NK-92 treated with Interleukin-12 subunit alpha and Interleukin-12 subunit beta, amount 100 ng/mL, for 24 hours (cell line): ENCODE measurements around the gene PTPRM.

Source experiments
- DNase-seq: peaks from one replicate; lab custom pipeline; 2025; lab: John Stamatoyannopoulos, UW

The PTPRM gene

GRCh38 chr18:7669361-7669760 is 102.2 kb downstream of the PTPRM start:
- no peak for DNase-seq

GRCh38 chr18:7671105-7671504 is 104.0 kb downstream of the PTPRM start:
- no peak for DNase-seq

- no peak for DNase-seq
Observed at GRCh38 chr18:7676253-7676873, 109.2 kb downstream of the PTPRM start.

GRCh38 chr18:7677001-7677400 is 109.9 kb downstream of the PTPRM start:
- DNase-seq: no peak

GRCh38 chr18:7677424-7677823 is 110.3 kb downstream of the PTPRM start:
- no peak for DNase-seq

DNA sequence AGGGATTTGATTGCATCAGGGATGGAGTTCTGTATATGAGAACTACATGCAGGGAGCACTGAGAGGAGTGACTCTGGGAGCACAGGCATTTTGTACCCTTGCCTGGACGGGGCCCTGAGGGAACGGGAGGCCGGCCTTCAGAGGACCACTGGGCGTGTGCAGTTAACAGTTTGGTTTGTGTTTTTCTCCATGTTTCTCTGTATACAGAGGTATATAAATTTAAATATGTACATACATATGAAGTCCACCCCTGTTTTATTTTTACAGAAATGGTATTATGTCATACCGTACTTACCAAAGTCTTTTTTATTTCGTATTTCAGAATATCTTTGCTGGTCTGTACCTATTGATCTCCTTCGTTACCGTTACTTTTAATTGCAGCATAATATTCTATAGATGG is 111.3 kb downstream of the PTPRM start:
- DNase-seq: no peak

DNA sequence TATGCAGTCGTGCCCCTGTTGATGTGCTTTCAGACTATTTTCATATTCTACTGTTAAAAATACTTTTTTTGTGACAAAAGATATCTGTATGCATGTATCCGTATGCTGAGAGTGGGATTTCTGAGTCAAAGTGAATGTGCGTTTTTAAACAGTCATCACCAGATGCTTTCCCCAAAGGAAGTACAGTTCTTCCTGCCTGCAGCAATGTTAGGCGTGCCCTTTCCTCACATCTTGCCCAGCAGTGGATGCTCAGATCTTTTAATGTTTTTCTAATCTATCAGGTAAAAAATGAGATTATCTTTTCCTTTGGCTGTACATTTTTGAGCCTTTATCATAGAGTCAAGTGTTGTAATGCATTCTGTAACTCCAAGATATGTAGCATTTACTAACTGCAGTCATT is 111.7 kb downstream of the PTPRM start:
- DNase-seq: no peak

- no peak for DNase-seq
Observed at GRCh38 chr18:7681298-7681697, 114.2 kb downstream of the PTPRM start.

DNA sequence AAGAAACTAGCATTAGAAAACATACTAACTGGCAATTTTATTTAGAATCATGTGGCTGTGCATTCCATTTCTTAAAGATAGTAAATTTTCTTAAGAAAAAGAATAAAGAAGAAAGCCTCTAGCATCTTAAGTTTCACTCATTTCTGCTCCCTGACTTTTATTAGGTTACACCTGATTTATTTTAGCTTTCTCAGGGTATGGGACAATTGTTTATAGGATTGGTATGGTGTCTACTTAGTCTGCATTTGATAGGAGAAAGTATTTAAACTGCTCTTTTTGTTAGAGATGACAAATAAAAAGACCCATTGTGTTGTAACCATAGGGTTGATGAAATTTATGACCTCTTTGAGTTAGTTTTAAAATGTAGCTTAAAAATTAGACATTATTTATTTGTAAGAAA is 115.2 kb downstream of the PTPRM start:
- DNase-seq: no peak

- DNase-seq: no peak
Observed at GRCh38 chr18:7683753-7684152, 116.6 kb downstream of the PTPRM start.

- no peak for DNase-seq
Observed at GRCh38 chr18:7684357-7684756, 117.2 kb downstream of the PTPRM start.

DNA sequence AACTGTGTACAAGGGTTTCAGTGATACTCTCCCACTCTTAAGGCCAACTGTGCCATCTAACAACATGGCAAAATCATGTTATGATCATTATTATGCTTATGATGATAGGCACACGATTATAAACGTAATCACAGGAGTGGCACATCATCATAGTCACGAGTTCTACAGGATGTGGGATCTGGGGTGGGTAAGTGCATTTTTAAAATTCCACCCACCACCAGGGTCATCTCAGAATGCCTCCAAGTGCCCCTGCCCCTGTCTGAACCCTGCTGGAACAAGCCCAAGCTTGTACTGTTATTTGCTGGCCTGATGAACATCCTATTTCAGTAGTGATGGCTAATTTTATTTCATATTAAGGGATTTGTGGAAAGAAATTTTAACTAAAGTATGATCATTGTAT is 117.8 kb downstream of the PTPRM start:
- no peak for DNase-seq

DNA sequence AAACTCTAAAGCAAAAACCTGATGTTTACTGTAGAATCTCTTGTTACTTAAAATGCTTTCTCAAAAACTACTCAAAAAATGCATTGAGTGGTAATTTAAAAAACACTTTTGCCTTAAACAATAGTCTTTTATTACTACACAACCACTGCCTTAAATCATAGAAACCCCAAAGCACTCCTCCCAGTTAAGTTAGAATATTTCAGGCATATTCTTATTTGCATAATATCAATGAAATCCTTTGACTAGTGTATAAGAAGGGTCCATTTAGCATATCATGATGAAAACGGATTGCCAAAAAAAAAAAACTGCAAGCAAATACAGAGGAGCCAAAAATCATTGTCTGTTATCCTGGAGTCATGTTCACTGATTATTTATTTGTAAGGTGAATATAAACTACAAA is 119.2 kb downstream of the PTPRM start:
- DNase-seq: no peak

DNA sequence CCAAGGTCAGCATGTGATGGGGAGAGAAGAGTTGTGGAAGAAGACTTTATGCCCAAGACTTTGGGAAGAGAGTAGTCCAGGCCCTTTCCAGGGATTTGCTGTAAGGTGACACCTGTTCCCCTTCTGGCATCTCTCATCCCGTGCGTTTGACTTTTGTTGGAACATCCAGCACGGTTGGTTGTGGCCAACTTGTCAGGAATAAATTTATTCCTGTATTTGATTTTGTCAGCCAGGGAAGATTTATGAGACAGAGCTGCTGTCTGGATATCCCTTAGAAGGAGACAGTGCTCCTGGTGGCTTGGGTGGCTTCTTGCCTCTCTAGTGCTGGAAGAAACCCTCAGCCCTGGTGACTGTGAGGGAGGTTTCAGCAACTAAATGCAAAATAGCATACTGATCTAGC is 121.5 kb downstream of the PTPRM start:
- no peak for DNase-seq

GRCh38 chr18:7691206-7691605 is 124.1 kb downstream of the PTPRM start:
- no peak for DNase-seq

- DNase-seq: no peak
Observed at GRCh38 chr18:7696780-7697179, 129.7 kb downstream of the PTPRM start.

- no peak for DNase-seq
Observed at GRCh38 chr18:7697306-7697705, 130.2 kb downstream of the PTPRM start.

DNA sequence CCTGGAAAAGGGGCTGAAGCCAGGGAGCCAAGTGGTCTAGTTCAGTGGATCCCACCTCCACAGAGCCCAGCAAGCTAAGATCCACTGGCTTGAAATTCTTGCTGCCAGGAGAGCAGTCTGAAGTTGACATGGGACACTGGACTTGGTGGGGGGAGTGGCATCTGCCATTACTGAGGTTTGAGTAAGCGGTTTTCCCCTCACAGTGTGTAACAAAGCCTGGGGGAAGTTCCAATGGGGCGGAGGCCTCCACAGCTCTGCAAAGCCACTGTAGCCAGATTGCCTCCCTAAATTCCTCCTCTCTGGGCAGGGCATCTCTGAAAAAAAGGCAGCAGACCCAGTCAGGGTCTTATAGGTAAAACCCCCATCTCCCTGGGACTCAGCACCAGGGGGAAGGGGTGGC is 144.4 kb downstream of the PTPRM start:
- no peak for DNase-seq

GRCh38 chr18:7720395-7720794 is 153.3 kb downstream of the PTPRM start:
- DNase-seq: no peak

GRCh38 chr18:7721532-7721931 is 154.4 kb downstream of the PTPRM start:
- no peak for DNase-seq

DNA sequence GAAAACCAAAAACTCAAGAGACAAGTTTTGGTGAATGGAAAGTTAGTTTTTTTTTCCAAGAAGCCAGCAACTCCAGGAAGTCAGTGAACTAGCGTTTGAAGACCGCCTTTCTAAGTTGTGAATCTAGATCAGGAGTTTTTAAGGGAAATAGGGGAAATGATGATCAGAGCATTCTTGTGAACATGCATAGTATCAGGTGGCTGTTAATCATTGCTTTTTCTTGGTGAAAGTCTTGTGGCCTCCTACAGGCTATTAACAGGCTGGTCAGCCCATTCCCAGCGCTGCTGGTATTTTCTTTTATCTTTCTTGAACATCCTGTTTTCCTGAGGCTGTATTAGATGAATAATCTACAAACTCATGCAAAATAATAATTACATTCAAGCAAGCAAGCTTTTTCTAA is 155.8 kb downstream of the PTPRM start:
- DNase-seq: no peak

GRCh38 chr18:7723558-7723957 is 156.4 kb downstream of the PTPRM start:
- no peak for DNase-seq

DNA sequence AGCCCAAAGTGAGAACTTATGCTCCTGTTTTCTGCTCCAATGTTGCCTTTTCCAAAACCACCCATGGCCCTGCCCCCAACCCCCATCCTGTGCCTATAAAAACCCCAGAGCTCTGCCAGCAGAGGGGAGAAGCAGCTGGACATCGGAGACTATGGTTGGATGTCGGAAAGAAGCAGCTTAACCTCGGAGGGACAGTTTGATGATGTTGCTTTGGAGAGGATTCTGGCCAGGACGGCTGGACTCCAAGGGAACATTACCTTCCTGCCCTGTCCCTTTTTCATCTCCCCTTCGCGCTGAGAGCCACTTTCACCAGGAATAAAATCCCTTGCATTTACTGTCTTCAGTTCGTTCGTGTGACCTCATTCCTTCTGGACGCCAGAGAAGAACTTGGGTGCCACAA is 158.4 kb downstream of the PTPRM start:
- no peak for DNase-seq

GRCh38 chr18:7725897-7726296 is 158.8 kb downstream of the PTPRM start:
- no peak for DNase-seq

DNA sequence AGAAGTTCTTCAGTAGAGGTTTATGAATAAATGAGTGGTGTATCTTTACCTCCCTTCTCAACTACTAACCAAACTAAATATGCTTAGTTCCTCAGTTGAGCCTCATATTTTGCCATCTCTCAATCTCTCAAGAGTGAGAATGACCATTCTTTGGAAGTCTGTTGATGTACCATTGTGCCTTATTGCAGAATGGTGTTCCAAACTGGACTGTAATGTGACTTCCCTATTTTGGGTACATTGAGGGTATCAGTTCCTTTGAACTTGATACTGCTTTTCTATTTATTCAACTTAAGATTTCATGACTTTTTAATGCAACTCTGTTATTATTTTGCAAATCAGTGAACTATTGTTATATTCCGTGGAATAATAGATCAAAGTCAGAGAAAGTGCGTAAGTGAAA is 159.4 kb downstream of the PTPRM start:
- no peak for DNase-seq
